Endothelial cell of umbilical vein (primary cell): ENCODE data around the gene FLNB. TPM values are rescaled to one million over a fixed set of nuclear protein-coding genes. Genes with fewer than 3 reads are reported as not detected.

Experiments
- BruUV-seq: library from RNA; stranded (reverse); fragments of 400-500 nt; replicated peaks from 2 replicates; lab custom pipeline; 2021; lab: Mats Ljungman, UMichigan
- CTCF ChIA-PET: fragments of 300-600, 350-600 bp; sonication (Branson Sonifier 250); formaldehyde crosslinking; loops from one replicate; lab custom pipeline; 2021; ENCODE audit warnings: antibody characterized with exemption, inconsistent platforms; lab: Charles Lee
- POLR2A ChIA-PET: fragments of 300-600, 350-600 bp; sonication (Branson Sonifier 250); formaldehyde crosslinking; loops from one replicate; lab custom pipeline; 2021; ENCODE audit warnings: antibody characterized with exemption, inconsistent platforms; lab: Charles Lee
- DNase-seq: peaks from one replicate; pipeline ENCODE4 v3.0.0-alpha.2; 2011; ENCODE audit warnings: low read depth, low spot score
- FAIRE-seq: peaks from 2 replicates; lab custom pipeline; 2011; peaks lifted over from hg19 to GRCh38; lab: Jason Lieb, UNC
- H2AFZ ChIP-seq: 2 replicates; pipeline ENCODE4 v1.6.0; 2012; ENCODE audit warnings: low read depth, low read length, control low read depth, inconsistent platforms
- H3K27ac ChIP-seq: 2 replicates; pipeline ENCODE4 v1.5.1; 2011; ENCODE audit warnings: low read depth, mild to moderate bottlenecking, control low read depth, low read length, moderate library complexity; ENCODE audit not compliant: insufficient read depth
- H3K27me3 ChIP-seq, 2 experiments: 2 replicates each; pipeline versions ENCODE4 v1.6.0 to v1.6.1; 2011; ENCODE audit warnings: low read length in 2 of 2, mixed read lengths in 1 of 2; ENCODE audit not compliant: control insufficient read depth in 2 of 2, insufficient read depth in 2 of 2
- H3K36me3 ChIP-seq, 2 experiments: 2 replicates in 1 of 2; 3 replicates in 1 of 2; pipeline ENCODE4 v1.5.1; 2011; ENCODE audit warnings: low read length in 2 of 2, mild to moderate bottlenecking in 1 of 2, moderate library complexity in 1 of 2; ENCODE audit not compliant: control insufficient read depth in 2 of 2, insufficient read depth in 2 of 2; ENCODE audit errors: extremely low read depth in 1 of 2
- H3K4me1 ChIP-seq: 3 replicates; pipeline ENCODE4 v1.5.1; 2011; ENCODE audit warnings: mild to moderate bottlenecking, low read length; ENCODE audit not compliant: control insufficient read depth, insufficient read depth; ENCODE audit errors: extremely low read depth
- H3K4me2 ChIP-seq: 2 replicates; pipeline ENCODE4 v1.6.1; 2011; ENCODE audit warnings: low read length, control low read depth, mixed read lengths; ENCODE audit not compliant: insufficient read depth
- H3K4me3 ChIP-seq, 3 experiments: fragments of 200-600 bp in 1 of 3; sonication (generic), shearing (Covaris generic) in 1 of 3; replicated peaks in 1 of 3; 2 replicates each; pipeline ENCODE4 v1.5.1; 2011 to 2016; ENCODE audit warnings: control low read depth in 3 of 3, low read length in 3 of 3, mild to moderate bottlenecking in 2 of 3, inconsistent platforms in 1 of 3, low read depth in 1 of 3, moderate library complexity in 1 of 3; ENCODE audit not compliant: insufficient read depth in 1 of 3
- H3K79me2 ChIP-seq: 2 replicates; pipeline ENCODE4 v1.6.0; 2012; ENCODE audit warnings: low read length, inconsistent platforms; ENCODE audit not compliant: control insufficient read depth, insufficient read depth
- H3K9ac ChIP-seq: replicated peaks from 2 replicates; pipeline ENCODE3; 2011; ENCODE audit warnings: low read length, control low read depth; ENCODE audit not compliant: insufficient read depth; ENCODE audit errors: extremely low read depth
- H3K9me1 ChIP-seq: replicated peaks from 3 replicates; pipeline ENCODE4 v1.6.0; 2011; ENCODE audit warnings: mild to moderate bottlenecking, low read length; ENCODE audit not compliant: control insufficient read depth, insufficient read depth; ENCODE audit errors: extremely low read depth
- H3K9me3 ChIP-seq: replicated peaks from 2 replicates; pipeline ENCODE4 v1.5.1; 2012; ENCODE audit warnings: low read length, inconsistent platforms; ENCODE audit not compliant: control insufficient read depth, insufficient read depth
- H4K20me1 ChIP-seq: replicated peaks from 2 replicates; pipeline ENCODE3; 2011; ENCODE audit warnings: mild to moderate bottlenecking, low read length; ENCODE audit not compliant: control insufficient read depth, insufficient read depth; ENCODE audit errors: extremely low read depth
- EZH2 ChIP-seq: IDR thresholded peaks from 2 replicates; pipeline ENCODE4 v1.6.1; 2012; ENCODE audit warnings: borderline replicate concordance, low read depth, mild to moderate bottlenecking, moderate library complexity, low read length, inconsistent platforms; ENCODE audit not compliant: severe bottlenecking
- FOS ChIP-seq: IDR thresholded peaks from 2 replicates; pipeline ENCODE4 v1.6.1; 2011; ENCODE audit warnings: mild to moderate bottlenecking, low read length, moderate library complexity, borderline replicate concordance; ENCODE audit not compliant: insufficient read depth
- GATA2 ChIP-seq: IDR thresholded peaks from 2 replicates; pipeline ENCODE4 v1.7.0; 2011; ENCODE audit warnings: low read depth, mild to moderate bottlenecking, moderate library complexity, mixed read lengths, low read length; ENCODE audit not compliant: insufficient read length, insufficient read depth
- JUN ChIP-seq: IDR thresholded peaks from 2 replicates; pipeline ENCODE4 v1.6.1; 2011; ENCODE audit warnings: borderline replicate concordance, low read depth; ENCODE audit not compliant: insufficient read length, insufficient read depth
- MYC ChIP-seq: IDR thresholded peaks from one replicate; pipeline ENCODE4 v1.6.1; 2011; ENCODE audit warnings: mild to moderate bottlenecking, low read depth, low read length
- POLR2A ChIP-seq: IDR thresholded peaks from 2 replicates; pipeline ENCODE4 v1.6.1; 2012; ENCODE audit warnings: low read depth, mild to moderate bottlenecking, control low read depth, low read length
- POLR2AphosphoS5 ChIP-seq: IDR thresholded peaks from 2 replicates; pipeline ENCODE4 v1.6.1; 2012; ENCODE audit warnings: low read depth, mild to moderate bottlenecking, control low read depth, low read length, moderate library complexity; ENCODE audit not compliant: insufficient read depth
- dilution Hi-C: fragments of 300-500 bp; cut with MboI; formaldehyde crosslinking; loops from one replicate; pipeline ENCODE4 v1.15.0; 2019; ENCODE audit warnings: low sequenced_read_pairs; ENCODE audit not compliant: extremely low pct_ligation_motif_present
- intact Hi-C: fragments of 100-400 bp; cut with micrococcal nuclease; formaldehyde crosslinking; loops from one replicate; pipeline ENCODE4 v1.10.0; 2022
- polyA plus RNA-seq, 4 experiments: library from polyadenylated mRNA; depleted of rRNA in 3 of 4; stranded (reverse) in 3 of 4; unstranded in 1 of 4; fragments of >200 nt; gene quantifications; 2 replicates each; pipeline versions ENCODE4 v1.2.1 to v1.2.3, GENCODE V29; 2011 to 2012; ENCODE audit warnings: missing spikeins in 1 of 4
- total RNA-seq: library from RNA; stranded (reverse); gene quantifications from 2 replicates; pipeline ENCODE4 v1.2.3, GENCODE V29; 2021
- TF ChIP-seq, protein P1 (sequence below): IDR thresholded peaks from 2 replicates; pipeline ENCODE4 v1.6.1; 2011; ENCODE audit not compliant: insufficient read depth, insufficient read length
- TF ChIP-seq, protein P2 (sequence below), 2 donors: IDR thresholded peaks; 1 replicate in 1 of 2; 2 replicates in 1 of 2; pipeline ENCODE4 v1.5.1; 2011; ENCODE audit warnings: low read length in 2 of 2, mild to moderate bottlenecking in 2 of 2, moderate library complexity in 2 of 2, control low read depth in 1 of 2, inconsistent platforms in 1 of 2, low read depth in 1 of 2; ENCODE audit not compliant: insufficient read depth in 1 of 2; ENCODE audit errors: extremely low read depth in 1 of 2

The FLNB gene
- total and polyA plus RNA-seq, 2 donors (not counting 3 experiments of a cell fraction or from before 2014, with no cell fraction given) = 479 to 670 TPM

GRCh38 chr3:58202917-58203360 lies 194.7 kb downstream of the FLNB start:
- Histone ChIP-seq H3K4me2 (no peak overlapping the region), H4K20me1 (no peaks in the 10 kb centered on the region), H3K79me2 (no peaks in the 10 kb centered on the region), H3K27ac (no peak overlapping the region), H3K4me1 (peaks cover 20% of the 10 kb centered on the region), H3K9me3 (no peaks in the 10 kb centered on the region), H3K9me1 (no peaks in the 10 kb centered on the region), H3K9ac (no peak overlapping the region), H2AFZ (no peak overlapping the region), H3K36me3 (no peaks in the 10 kb centered on the region), H3K4me3 (no peak overlapping the region), H3K27me3 (no peaks in the 10 kb centered on the region)
- dilution Hi-C loops = no loop called here
- ChIA-PET CTCF (interaction anchor here (1.1 to 3.5 kb wide), 6 partner anchors 9 to 103 kb away, joined by 3 to 29 read pairs (median 11); partner anchors contain the start of genes HTD2 and RPP14), POLR2A (no interaction called here)
- DNase-seq (no peak), FAIRE-seq (no peak)
- no peak for TF ChIP-seq EZH2
- TF ChIP-seq FOS = no peak
- no peak for TF ChIP-seq POLR2AphosphoS5
- intact Hi-C loops = no loop called here
- BruUV-seq = no TSS peak

DNA sequence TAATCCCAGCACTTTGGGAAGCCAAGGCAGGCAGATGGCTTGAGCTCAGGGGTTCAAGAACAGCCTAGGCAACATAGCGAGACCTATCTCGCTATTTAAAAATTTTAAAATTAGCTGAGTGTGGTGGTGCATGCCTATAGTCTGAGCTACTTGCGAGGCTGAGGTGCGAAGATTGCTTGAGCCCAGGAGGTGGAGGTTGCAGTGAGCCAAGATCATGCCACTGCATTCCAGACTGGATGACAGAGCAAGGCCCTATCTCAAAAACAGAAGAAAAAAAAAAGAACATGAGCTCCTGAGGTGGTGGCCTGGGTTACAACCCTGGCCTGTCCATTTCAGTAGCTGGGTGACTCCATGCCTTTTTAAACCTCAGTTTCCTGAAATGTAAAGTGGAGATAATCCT lies 195.3 kb downstream of the FLNB start:
- Histone ChIP-seq H3K27me3 (no peaks in the 10 kb centered on the region), H3K9ac (no peak overlapping the region), H3K4me3 (no peak overlapping the region), H2AFZ (no peak overlapping the region), H3K79me2 (no peaks in the 10 kb centered on the region), H3K36me3 (no peaks in the 10 kb centered on the region), H3K4me2 (no peak overlapping the region), H3K9me1 (no peaks in the 10 kb centered on the region), H3K4me1 (peaks cover 14% of the 10 kb centered on the region), H4K20me1 (no peaks in the 10 kb centered on the region), H3K9me3 (no peaks in the 10 kb centered on the region), H3K27ac (no peak overlapping the region)
- DNase-seq (no peak), FAIRE-seq (no peak)
- no TSS peak for BruUV-seq
- TF ChIP-seq POLR2A (no peak), GATA2 (no peak), POLR2AphosphoS5 (no peak), MYC (no peak), FOS (no peak), JUN (no peak), EZH2 (no peak)
- TF ChIP-seq, protein P1, sequence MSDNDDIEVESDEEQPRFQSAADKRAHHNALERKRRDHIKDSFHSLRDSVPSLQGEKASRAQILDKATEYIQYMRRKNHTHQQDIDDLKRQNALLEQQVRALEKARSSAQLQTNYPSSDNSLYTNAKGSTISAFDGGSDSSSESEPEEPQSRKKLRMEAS = no peak
- TF ChIP-seq, protein P2, sequence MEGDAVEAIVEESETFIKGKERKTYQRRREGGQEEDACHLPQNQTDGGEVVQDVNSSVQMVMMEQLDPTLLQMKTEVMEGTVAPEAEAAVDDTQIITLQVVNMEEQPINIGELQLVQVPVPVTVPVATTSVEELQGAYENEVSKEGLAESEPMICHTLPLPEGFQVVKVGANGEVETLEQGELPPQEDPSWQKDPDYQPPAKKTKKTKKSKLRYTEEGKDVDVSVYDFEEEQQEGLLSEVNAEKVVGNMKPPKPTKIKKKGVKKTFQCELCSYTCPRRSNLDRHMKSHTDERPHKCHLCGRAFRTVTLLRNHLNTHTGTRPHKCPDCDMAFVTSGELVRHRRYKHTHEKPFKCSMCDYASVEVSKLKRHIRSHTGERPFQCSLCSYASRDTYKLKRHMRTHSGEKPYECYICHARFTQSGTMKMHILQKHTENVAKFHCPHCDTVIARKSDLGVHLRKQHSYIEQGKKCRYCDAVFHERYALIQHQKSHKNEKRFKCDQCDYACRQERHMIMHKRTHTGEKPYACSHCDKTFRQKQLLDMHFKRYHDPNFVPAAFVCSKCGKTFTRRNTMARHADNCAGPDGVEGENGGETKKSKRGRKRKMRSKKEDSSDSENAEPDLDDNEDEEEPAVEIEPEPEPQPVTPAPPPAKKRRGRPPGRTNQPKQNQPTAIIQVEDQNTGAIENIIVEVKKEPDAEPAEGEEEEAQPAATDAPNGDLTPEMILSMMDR (IDR thresholded peaks at IDR 0.05; ENCODE audit: extremely low read depth in 1 of 2, insufficient read depth in 1 of 2, low read depth in 1 of 2, low read length in 2 of 2) = no peak
- dilution Hi-C loops = no loop called here
- ChIA-PET CTCF (interaction anchor here (1.1 to 3.5 kb wide), 6 partner anchors 9 to 102 kb away, joined by 3 to 29 read pairs (median 11); partner anchors contain the start of genes HTD2 and RPP14), POLR2A (no interaction called here)
- intact Hi-C loops = no loop called here
